Tibial nerve (tissue), 4 donors: ENCODE results near the gene SLC45A2. TPM values are rescaled to one million over a fixed set of nuclear protein-coding genes. Genes with fewer than 3 reads are reported as not detected.
"Not testable (repeated sequence)": the region's sequence is repeated elsewhere in the genome, so short reads cannot be mapped to it uniquely, and the experiment has no call there.

ENCODE experiments used
- DNase-seq, 2 donors: peaks; one replicate each; pipeline ENCODE4 v3.0.0-alpha.2; 2019; ENCODE audit warnings: low spot score in 2 of 2
- H3K27ac ChIP-seq, 4 donors: fragments of 200-600 bp; sonication (generic) in 3 of 4; one replicate each; pipeline ENCODE4 v1.5.1; 2017 to 2019; ENCODE audit warnings: mild to moderate bottlenecking in 1 of 4
- H3K27me3 ChIP-seq, 2 donors: fragments of 200-600 bp; sonication (generic) in 1 of 2; one replicate each; pipeline versions ENCODE4 v1.5.1 to v1.6.0; 2017 to 2019
- H3K36me3 ChIP-seq, 3 donors: fragments of 200-600 bp; sonication (generic); one replicate each; pipeline ENCODE4 v1.5.1; 2018 to 2019
- H3K4me1 ChIP-seq, 4 donors: fragments of 200-600 bp; sonication (generic) in 3 of 4; one replicate each; pipeline ENCODE4 v1.5.1; 2017 to 2019
- H3K4me3 ChIP-seq, 4 donors: fragments of 200-600 bp; sonication (generic) in 3 of 4; one replicate each; pipeline ENCODE4 v1.5.1; 2017 to 2019; ENCODE audit warnings: mild to moderate bottlenecking in 1 of 4, moderate library complexity in 1 of 4
- H3K9me3 ChIP-seq, 4 donors: fragments of 200-600 bp; sonication (generic) in 3 of 4; one replicate each; pipeline ENCODE4 v1.5.1; 2017 to 2019
- EP300 ChIP-seq, 2 donors: sonication (generic); formaldehyde crosslinking; IDR thresholded peaks; one replicate each; pipeline ENCODE4 v1.6.1; 2017; ENCODE audit warnings: antibody characterized with exemption in 2 of 2, mild to moderate bottlenecking in 1 of 2
- POLR2A ChIP-seq, 2 donors: fragments of 450-650 bp; IDR thresholded peaks; one replicate each; pipeline ENCODE4 v1.6.1; 2017; ENCODE audit warnings: antibody characterized with exemption in 2 of 2, mild to moderate bottlenecking in 2 of 2, moderate library complexity in 2 of 2
- WGBS, 2 donors: methylation state at CpG; one replicate each; pipeline ENCODE4 v1.1.5; 2018; 5-methylcytosine and 5-hydroxymethylcytosine counted together
- total RNA-seq, 4 donors: library from RNA; depleted of rRNA; stranded (reverse); fragments of >200 nt; gene quantifications; one replicate each; pipeline ENCODE4 v1.1.0, GENCODE V29; 2016
- TF ChIP-seq, protein P1 (sequence below), 5 experiments: fragments of 200-600 bp in 3 of 5; fragments of 450-650 bp in 2 of 5; sonication (generic) in 3 of 5; IDR thresholded peaks; one replicate each; pipeline ENCODE4 v1.5.1; 2016 to 2019; ENCODE audit warnings: antibody characterized with exemption in 5 of 5, mild to moderate bottlenecking in 3 of 5, moderate library complexity in 2 of 5

The SLC45A2 gene
- total RNA-seq, 4 donors from 2014 or later = not detected

DNA sequence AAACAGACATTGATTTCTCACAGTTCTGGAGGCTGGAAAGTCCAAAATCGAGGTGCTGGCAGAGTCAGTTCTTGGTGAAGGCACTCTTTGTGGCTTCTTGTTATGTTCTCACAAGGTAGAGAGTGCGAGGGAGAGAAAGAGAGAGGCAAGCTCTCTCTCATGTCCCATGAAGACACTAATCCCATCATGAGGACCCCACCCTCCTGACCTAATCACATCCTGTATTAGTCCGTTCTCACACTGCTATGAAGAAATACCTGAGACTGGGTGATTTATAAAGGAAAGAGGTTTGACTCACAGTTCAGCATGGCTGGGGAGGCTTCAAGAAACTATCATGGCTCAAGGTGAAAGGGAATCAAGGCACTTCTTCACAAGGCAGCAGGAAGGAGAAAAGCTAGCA is 29.1 kb upstream of the SLC45A2 start:
- Histone ChIP-seq H3K4me1 (peaks cover 0 to 14% (median 0%) of the 10 kb centered on the region in 4 donors), H3K27me3 (no peaks in the 10 kb centered on the region), H3K4me3 (no peak overlapping the region), H3K9me3 (no peaks in the 10 kb centered on the region), H3K27ac (no peak overlapping the region), H3K36me3 (peaks cover 0 to 7% (median 0%) of the 10 kb centered on the region in 3 donors)
- no peak for DNase-seq
- WGBS, 2 donors = 90 to 96% methylated on average over 3 of the region's 3 CpGs
- TF ChIP-seq EP300 (IDR thresholded peaks at IDR 0.05) (no peak), POLR2A (IDR thresholded peaks at IDR 0.05) (no peak)
- TF ChIP-seq, protein P1, sequence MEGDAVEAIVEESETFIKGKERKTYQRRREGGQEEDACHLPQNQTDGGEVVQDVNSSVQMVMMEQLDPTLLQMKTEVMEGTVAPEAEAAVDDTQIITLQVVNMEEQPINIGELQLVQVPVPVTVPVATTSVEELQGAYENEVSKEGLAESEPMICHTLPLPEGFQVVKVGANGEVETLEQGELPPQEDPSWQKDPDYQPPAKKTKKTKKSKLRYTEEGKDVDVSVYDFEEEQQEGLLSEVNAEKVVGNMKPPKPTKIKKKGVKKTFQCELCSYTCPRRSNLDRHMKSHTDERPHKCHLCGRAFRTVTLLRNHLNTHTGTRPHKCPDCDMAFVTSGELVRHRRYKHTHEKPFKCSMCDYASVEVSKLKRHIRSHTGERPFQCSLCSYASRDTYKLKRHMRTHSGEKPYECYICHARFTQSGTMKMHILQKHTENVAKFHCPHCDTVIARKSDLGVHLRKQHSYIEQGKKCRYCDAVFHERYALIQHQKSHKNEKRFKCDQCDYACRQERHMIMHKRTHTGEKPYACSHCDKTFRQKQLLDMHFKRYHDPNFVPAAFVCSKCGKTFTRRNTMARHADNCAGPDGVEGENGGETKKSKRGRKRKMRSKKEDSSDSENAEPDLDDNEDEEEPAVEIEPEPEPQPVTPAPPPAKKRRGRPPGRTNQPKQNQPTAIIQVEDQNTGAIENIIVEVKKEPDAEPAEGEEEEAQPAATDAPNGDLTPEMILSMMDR (IDR thresholded peaks at IDR 0.05) = no peak

DNA sequence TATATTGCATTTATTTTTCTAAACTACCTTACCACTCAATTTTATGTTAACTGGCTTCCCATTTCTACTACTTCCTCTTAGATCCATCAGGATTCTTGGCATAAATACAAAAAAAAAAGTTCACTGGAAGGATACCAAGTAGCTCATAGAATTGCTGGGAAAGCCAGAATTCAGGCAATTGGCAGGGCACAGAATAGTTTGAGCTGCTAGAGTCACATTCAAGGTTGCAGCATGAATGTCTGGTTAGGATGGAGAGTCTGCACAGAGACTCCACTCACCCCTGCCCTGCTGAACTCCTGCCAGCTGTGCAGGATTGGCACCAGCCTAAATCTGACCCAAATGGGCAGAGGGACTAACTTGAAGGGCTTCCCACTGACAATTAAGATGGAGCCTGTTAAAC is 28.3 kb upstream of the SLC45A2 start:
- DNase-seq = no peak
- no peaks in the 10 kb centered on the region for H3K27me3 ChIP-seq
- H3K4me1 ChIP-seq = peaks cover 0 to 14% (median 0%) of the 10 kb centered on the region in 4 donors
- peaks cover 0 to 7% (median 0%) of the 10 kb centered on the region in 3 donors for H3K36me3 ChIP-seq
- TF ChIP-seq EP300 (IDR thresholded peaks at IDR 0.05) (no peak), POLR2A (IDR thresholded peaks at IDR 0.05) (no peak)
- TF ChIP-seq, protein P1 (IDR thresholded peaks at IDR 0.05) = no peak
- H3K27ac ChIP-seq = no peak overlapping the region
- H3K9me3 ChIP-seq = no peaks in the 10 kb centered on the region
- H3K4me3 ChIP-seq = no peak overlapping the region

DNA sequence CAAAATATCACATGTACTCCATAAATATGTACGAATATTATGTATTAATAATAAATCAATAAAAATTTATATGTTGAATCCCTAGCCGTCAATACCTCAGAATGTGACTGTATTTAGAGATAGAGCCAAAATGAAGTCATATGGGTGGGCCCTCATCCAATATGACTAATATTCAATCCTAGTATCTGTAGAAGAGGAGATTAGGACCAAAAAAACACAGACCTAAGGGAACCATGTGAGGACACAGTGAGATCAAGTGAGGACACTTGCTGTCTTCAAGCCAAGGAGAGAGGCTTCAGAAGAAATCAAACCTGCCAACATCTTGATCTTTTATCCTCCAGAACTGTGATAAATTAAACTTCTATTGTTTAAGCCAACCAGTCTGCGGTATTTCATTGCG is 27.0 kb upstream of the SLC45A2 start:
- no peak overlapping the region for H3K4me3 ChIP-seq
- peaks cover 0 to 7% (median 0%) of the 10 kb centered on the region in 3 donors for H3K36me3 ChIP-seq
- H3K4me1 ChIP-seq = peaks cover 0 to 20% (median 6%) of the 10 kb centered on the region in 4 donors
- no peaks in the 10 kb centered on the region for H3K9me3 ChIP-seq
- H3K27ac ChIP-seq = no peak overlapping the region
- 74 to 83% methylated on average over 4 of the region's 4 CpGs for WGBS, 2 donors
- DNase-seq = no peak
- TF ChIP-seq EP300 (IDR thresholded peaks at IDR 0.05) = no peak
- TF ChIP-seq, protein P1 (IDR thresholded peaks at IDR 0.05) = no peak
- TF ChIP-seq POLR2A (IDR thresholded peaks at IDR 0.05) = no peak
- no peaks in the 10 kb centered on the region for H3K27me3 ChIP-seq

DNA sequence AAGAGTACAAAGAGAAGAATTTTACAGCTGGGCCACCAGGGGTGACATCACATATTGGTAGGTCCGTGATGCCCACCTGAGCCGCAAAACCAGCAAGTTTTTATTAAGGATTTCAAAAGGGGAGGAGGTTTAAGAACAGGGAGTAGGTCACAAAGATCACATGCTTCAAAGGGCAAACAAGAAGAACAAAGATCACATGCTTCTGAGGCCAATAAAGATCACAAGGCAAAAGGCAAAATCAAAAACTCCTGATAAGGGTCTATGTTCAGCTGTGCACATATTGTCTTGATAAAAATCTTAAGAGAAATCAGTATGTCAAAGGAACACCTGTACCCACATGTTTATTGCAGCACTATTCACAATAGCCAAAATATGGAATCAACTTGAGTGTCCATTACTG is 25.7 kb upstream of the SLC45A2 start:
- not testable (repeated sequence) for DNase-seq, H3K4me3 ChIP-seq, H3K27me3 ChIP-seq, H3K36me3 ChIP-seq, H3K27ac ChIP-seq, H3K9me3 ChIP-seq
- 81 to 91% methylated on average over 2 of the region's 2 CpGs for whole genome bisulfite sequencing, 2 donors
- peaks cover 0 to 24% (median 8%) of the 10 kb centered on the region in 4 donors for H3K4me1 ChIP-seq

DNA sequence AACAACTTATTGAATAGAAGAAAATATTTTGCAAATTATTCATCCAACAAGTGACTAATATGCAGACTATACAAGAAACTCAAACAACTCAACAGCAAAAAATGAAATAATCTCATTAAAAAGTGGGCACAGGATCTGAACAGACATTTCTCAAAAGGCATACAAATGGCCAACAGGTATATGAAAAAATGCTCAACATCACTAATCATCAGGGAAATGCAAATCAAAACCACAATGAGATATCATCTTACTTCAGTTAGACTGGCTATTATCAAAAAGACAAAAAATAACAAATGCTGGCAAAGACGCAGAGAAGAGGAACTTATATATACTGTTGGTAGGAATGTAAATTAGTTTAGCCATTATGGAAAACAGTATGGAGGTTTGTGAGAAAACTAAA is 25.1 kb upstream of the SLC45A2 start:
- no peaks in the 10 kb centered on the region for H3K36me3 ChIP-seq
- H3K27me3 ChIP-seq = no peaks in the 10 kb centered on the region
- WGBS, 2 donors = 76 to 85% methylated on average over 1 of the region's 1 CpG
- no peak for DNase-seq
- peaks cover 0 to 24% (median 8%) of the 10 kb centered on the region in 4 donors for H3K4me1 ChIP-seq
- H3K4me3 ChIP-seq = no peak overlapping the region
- H3K27ac ChIP-seq = no peak overlapping the region
- no peaks in the 10 kb centered on the region for H3K9me3 ChIP-seq
- TF ChIP-seq POLR2A (IDR thresholded peaks at IDR 0.05) (no peak), EP300 (IDR thresholded peaks at IDR 0.05) (no peak)
- TF ChIP-seq, protein P1 (IDR thresholded peaks at IDR 0.05) = no peak

DNA sequence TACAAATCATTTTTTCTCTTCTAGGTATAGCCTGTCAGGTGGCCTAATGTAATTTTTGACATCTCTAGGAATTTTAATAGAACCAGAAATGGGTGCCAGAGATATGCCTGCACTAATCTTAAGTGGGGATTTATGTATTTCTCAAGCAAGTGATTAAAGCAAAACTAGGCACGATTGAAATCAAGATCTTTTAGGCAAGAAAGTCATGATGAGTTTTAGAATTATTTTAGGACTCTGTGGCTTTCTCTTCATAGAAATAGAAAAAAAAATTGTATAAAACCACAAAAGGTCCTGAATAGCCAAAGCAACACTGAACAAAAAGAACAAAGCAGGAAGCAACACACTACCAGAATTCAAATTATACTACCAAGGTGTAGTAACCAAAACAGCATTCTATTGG is 24.3 kb upstream of the SLC45A2 start:
- WGBS, 2 donors = 17 to 24% methylated on average over 1 of the region's 1 CpG
- no peaks in the 10 kb centered on the region for H3K27me3 ChIP-seq
- no peak for DNase-seq

More for the DNA sequence above, 24.3 kb upstream of the SLC45A2 start:
- H3K9me3 ChIP-seq = no peaks in the 10 kb centered on the region
- H3K4me3 ChIP-seq = peak overlapping the region; percentile 61 to 84 (median 82)
- H3K27ac ChIP-seq = peak overlapping the region; percentile 79 to 93 (median 88)
- TF ChIP-seq EP300 (IDR thresholded peaks at IDR 0.05) (no peak), POLR2A (IDR thresholded peaks at IDR 0.05) (no peak)
- TF ChIP-seq, protein P1 (IDR thresholded peaks at IDR 0.05) = no peak
- peaks cover 0 to 24% (median 8%) of the 10 kb centered on the region in 4 donors for H3K4me1 ChIP-seq
- peaks cover 0 to 7% (median 0%) of the 10 kb centered on the region in 3 donors for H3K36me3 ChIP-seq
